ENCODE data around the gene ERMN. TPM values are rescaled to one million over a fixed set of nuclear protein-coding genes. Genes with fewer than 3 reads are reported as not detected.

The ERMN gene
- total RNA-seq, 1 donor from 2014 or later: not detected

- DNase-seq (ENCODE audit: low spot score): no peak
- ATAC-seq: no peak
Observed at GRCh38 chr2:157333304-157334047, 7.9 kb upstream of the ERMN start.

GRCh38 chr2:157329524-157329923 is 3.9 kb upstream of the ERMN start:
- peak; percentile 79 for ATAC-seq
- DNase-seq (ENCODE audit: low spot score): peak; percentile 49

- peak; percentile 98 for ATAC-seq
Observed at GRCh38 chr2:157327621-157328500, 2.2 kb upstream of the ERMN start.

GRCh38 chr2:157327200-157327599 is 1.6 kb upstream of the ERMN start:
- DNase-seq (ENCODE audit: low spot score) (no peak), ATAC-seq (no peak)

More at GRCh38 chr2:157327621-157328500, 2.2 kb upstream of the ERMN start:
- peak; percentile 74 for DNase-seq (ENCODE audit: low spot score)

GRCh38 chr2:157326698-157327097 is 1.1 kb upstream of the ERMN start:
- ATAC-seq (no peak), DNase-seq (ENCODE audit: low spot score) (no peak)

GRCh38 chr2:157324331-157324843 is 1.2 kb downstream of the ERMN start:
- no peak for DNase-seq (ENCODE audit: low spot score)
- ATAC-seq: no peak

GRCh38 chr2:157322432-157322831 is 3.2 kb downstream of the ERMN start:
- no peak for ATAC-seq
- DNase-seq (ENCODE audit: low spot score): no peak

GRCh38 chr2:157321466-157321865 is 4.2 kb downstream of the ERMN start:
- DNase-seq (ENCODE audit: low spot score) (no peak), ATAC-seq (no peak)

GRCh38 chr2:157320409-157320808 is 5.2 kb downstream of the ERMN start:
- no peak for DNase-seq (ENCODE audit: low spot score)
- ATAC-seq: no peak

- no peak for DNase-seq (ENCODE audit: low spot score)
- ATAC-seq: no peak
Observed at GRCh38 chr2:157319795-157320194, 5.8 kb downstream of the ERMN start.

- DNase-seq (ENCODE audit: low spot score) (no peak), ATAC-seq (no peak)
Observed at GRCh38 chr2:157318884-157319283, 6.7 kb downstream of the ERMN start.

- no peak for ATAC-seq
- DNase-seq (ENCODE audit: low spot score): no peak
Observed at GRCh38 chr2:157315901-157316300, 9.7 kb downstream of the ERMN start.

GRCh38 chr2:157312866-157313486 is 12.6 kb downstream of the ERMN start:
- no peak for ATAC-seq
- DNase-seq (ENCODE audit: low spot score): no peak

GRCh38 chr2:157311706-157312105 is 13.9 kb downstream of the ERMN start:
- ATAC-seq (peak; percentile 69), DNase-seq (ENCODE audit: low spot score) (no peak)

GRCh38 chr2:157309878-157310277 is 15.7 kb downstream of the ERMN start:
- DNase-seq (ENCODE audit: low spot score) (no peak), ATAC-seq (no peak)

- DNase-seq (ENCODE audit: low spot score) (no peak), ATAC-seq (no peak)
Observed at GRCh38 chr2:157307021-157307420, 18.6 kb downstream of the ERMN start.

- ATAC-seq (no peak), DNase-seq (ENCODE audit: low spot score) (no peak)
Observed at GRCh38 chr2:157305723-157306110, 19.9 kb downstream of the ERMN start.

GRCh38 chr2:157304811-157305722 is 20.6 kb downstream of the ERMN start:
- no peak for ATAC-seq
- no peak for DNase-seq (ENCODE audit: low spot score)

- ATAC-seq: no peak
- no peak for DNase-seq (ENCODE audit: low spot score)
Observed at GRCh38 chr2:157303612-157304011, 22.0 kb downstream of the ERMN start.

GRCh38 chr2:157302492-157303099 is 23.0 kb downstream of the ERMN start:
- ATAC-seq (peak; percentile 99), DNase-seq (ENCODE audit: low spot score) (no peak)

All from left lobe of liver (tissue), 2 donors.